ENCODE results near the gene ALG6. TPM values are rescaled to one million over a fixed set of nuclear protein-coding genes. Genes with fewer than 3 reads are reported as not detected.

Gene ALG6
- total RNA-seq, 2 experiments from 2014 or later, result 10.6 to 11.2 TPM

- H3K4me1 Mint-ChIP-seq (ENCODE audit: low read depth), result no peaks in the 10 kb centered on the region
- no peaks in the 10 kb centered on the region for H3K9me3 Mint-ChIP-seq
- no peak for TF ChIP-seq CTCF (IDR thresholded peaks at IDR 0.05)
- Histone ChIP-seq H3K9me3 (ENCODE audit: control insufficient read depth in 1 of 2, insufficient read depth in 1 of 2, low read length in 2 of 2) (no peaks in the 10 kb centered on the region), H3K4me3 (ENCODE audit: low read length) (no peak overlapping the region), H3K27ac (ENCODE audit: low read depth in 1 of 2, low read length in 2 of 2) (no peak overlapping the region), H3K27me3 (ENCODE audit: control insufficient read depth in 1 of 2, insufficient read depth in 2 of 2, low read length in 2 of 2) (no peaks in the 10 kb centered on the region), H3K36me3 (ENCODE audit: insufficient read depth, low read length) (no peaks in the 10 kb centered on the region), H3K4me1 (ENCODE audit: insufficient read depth, low read length) (no peaks in the 10 kb centered on the region)
- intact Hi-C loops (cut with DNase I, micrococcal nuclease), result no loop called here
- CTCF ChIA-PET, result no interaction called here
- POLR2A ChIA-PET, result no interaction called here
- H3K4me3 Mint-ChIP-seq, result no peak overlapping the region
- H3K27ac Mint-ChIP-seq, result no peak overlapping the region
- H3K36me3 Mint-ChIP-seq (ENCODE audit: low read depth), result peaks cover 3% of the 10 kb centered on the region
- no peaks in the 10 kb centered on the region for H3K27me3 Mint-ChIP-seq
- ATAC-seq (ENCODE audit: poor library complexity) (no peak), DNase-seq (no peak)
Measured at GRCh38 chr1:63453232-63453631, 85.8 kb downstream of the ALG6 start.

GRCh38 chr1:63454269-63454668 lies 86.8 kb downstream of the ALG6 start:
- Histone ChIP-seq H3K27me3 (ENCODE audit: control insufficient read depth in 1 of 2, insufficient read depth in 2 of 2, low read length in 2 of 2) (no peaks in the 10 kb centered on the region), H3K4me1 (ENCODE audit: insufficient read depth, low read length) (no peaks in the 10 kb centered on the region), H3K9me3 (ENCODE audit: control insufficient read depth in 1 of 2, insufficient read depth in 1 of 2, low read length in 2 of 2) (no peaks in the 10 kb centered on the region), H3K27ac (ENCODE audit: low read depth in 1 of 2, low read length in 2 of 2) (no peak overlapping the region), H3K36me3 (ENCODE audit: insufficient read depth, low read length) (no peaks in the 10 kb centered on the region), H3K4me3 (ENCODE audit: low read length) (no peak overlapping the region)
- DNase-seq, result no peak
- POLR2A ChIA-PET, result no interaction called here
- TF ChIP-seq CTCF (IDR thresholded peaks at IDR 0.05), result no peak
- no peaks in the 10 kb centered on the region for H3K4me1 Mint-ChIP-seq (ENCODE audit: low read depth)
- CTCF ChIA-PET, result no interaction called here
- H3K36me3 Mint-ChIP-seq (ENCODE audit: low read depth), result peaks cover 9% of the 10 kb centered on the region
- intact Hi-C loops (cut with DNase I, micrococcal nuclease), result no loop called here
- no peak for ATAC-seq (ENCODE audit: poor library complexity)
- no peak overlapping the region for H3K27ac Mint-ChIP-seq
- H3K27me3 Mint-ChIP-seq, result no peaks in the 10 kb centered on the region
- no peak overlapping the region for H3K4me3 Mint-ChIP-seq
- no peaks in the 10 kb centered on the region for H3K9me3 Mint-ChIP-seq

DNA sequence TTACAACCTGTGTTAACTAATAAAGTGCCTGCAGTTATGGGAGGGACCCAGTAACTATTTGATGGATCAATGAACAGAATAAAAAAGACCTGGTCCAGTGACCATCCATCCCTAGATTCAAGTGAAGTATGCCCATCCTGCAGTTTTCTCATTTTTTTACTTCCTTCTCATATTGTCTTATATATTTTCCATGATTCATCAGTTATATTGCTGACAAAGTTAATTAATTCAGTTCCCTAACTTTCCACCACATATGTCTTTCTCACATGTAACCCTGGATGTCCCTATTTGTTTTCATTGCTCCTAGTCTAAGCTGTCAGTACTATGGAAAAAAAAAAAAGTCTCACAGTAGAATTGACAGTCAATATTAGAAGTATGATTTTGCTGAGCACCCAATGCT lies 91.3 kb downstream of the ALG6 start:
- Histone ChIP-seq H3K4me1 (ENCODE audit: insufficient read depth, low read length) (no peaks in the 10 kb centered on the region), H3K27ac (ENCODE audit: low read depth in 1 of 2, low read length in 2 of 2) (no peak overlapping the region), H3K27me3 (ENCODE audit: control insufficient read depth in 1 of 2, insufficient read depth in 2 of 2, low read length in 2 of 2) (no peaks in the 10 kb centered on the region), H3K4me3 (ENCODE audit: low read length) (no peak overlapping the region), H3K36me3 (ENCODE audit: insufficient read depth, low read length) (no peaks in the 10 kb centered on the region), H3K9me3 (ENCODE audit: control insufficient read depth in 1 of 2, insufficient read depth in 1 of 2, low read length in 2 of 2) (peaks cover 0 to 5% of the 10 kb centered on the region in 2 experiments)
- Mint-ChIP-seq H3K27ac (no peak overlapping the region), H3K4me3 (no peak overlapping the region), H3K9me3 (peaks cover 7% of the 10 kb centered on the region), H3K4me1 (ENCODE audit: low read depth) (no peaks in the 10 kb centered on the region), H3K36me3 (ENCODE audit: low read depth) (peaks cover 27% of the 10 kb centered on the region), H3K27me3 (no peaks in the 10 kb centered on the region)
- CTCF ChIA-PET, result no interaction called here
- intact Hi-C loops (cut with DNase I, micrococcal nuclease), result no loop called here
- ATAC-seq (ENCODE audit: poor library complexity), result no peak
- TF ChIP-seq CTCF (IDR thresholded peaks at IDR 0.05), result no peak
- DNase-seq, result no peak
- POLR2A ChIA-PET, result no interaction called here

Measured in CD4-positive, alpha-beta T cell (primary cell).